ENCODE measurements around the gene CLCN6. TPM values are rescaled to one million over a fixed set of nuclear protein-coding genes. Genes with fewer than 3 reads are reported as not detected.

The CLCN6 gene
- total and polyA plus RNA-seq, 2 of the 8 experiments (the other 6 are each of a cell fraction or from before 2014, with no cell fraction given) = 15.7 to 26.0 TPM

DNA sequence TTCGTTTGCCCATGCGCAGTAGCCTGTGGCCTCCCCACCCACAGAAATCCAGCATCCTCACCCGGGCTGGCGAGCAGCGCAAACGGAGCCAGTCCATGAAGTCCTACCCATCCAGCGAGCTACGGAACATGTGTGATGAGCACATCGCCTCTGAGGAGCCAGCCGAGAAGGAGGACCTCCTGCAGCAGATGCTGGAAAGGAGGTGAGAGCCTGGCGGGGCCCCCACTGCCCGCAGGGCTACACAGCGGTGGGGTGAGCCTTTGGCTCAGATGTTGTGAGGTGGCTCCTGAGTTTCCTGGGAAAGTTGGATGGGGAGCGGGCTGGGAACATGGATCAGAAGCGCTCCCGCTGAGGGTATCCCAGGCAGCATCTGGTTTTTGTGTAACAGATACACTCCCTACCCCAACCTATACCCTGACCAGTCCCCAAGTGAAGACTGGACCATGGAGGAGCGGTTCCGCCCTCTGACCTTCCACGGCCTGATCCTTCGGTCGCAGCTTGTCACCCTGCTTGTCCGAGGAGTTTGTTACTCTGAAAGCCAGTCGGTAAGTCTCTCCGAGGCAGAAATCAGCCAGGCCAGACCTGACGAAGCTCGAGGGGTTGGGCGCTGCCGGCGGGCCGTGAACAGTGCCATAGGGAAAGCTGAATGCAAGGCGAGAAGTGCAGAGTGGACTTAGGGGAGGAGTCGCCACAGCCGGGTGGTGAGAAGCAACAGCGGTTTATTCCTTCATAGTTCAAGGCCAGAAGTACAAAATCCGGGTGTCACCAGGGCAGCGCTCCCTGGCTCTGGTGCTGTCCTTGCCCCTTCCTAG is 31.2 kb downstream of the CLCN6 start (continued):
- no peak for TF ChIP-seq ASH2L (IDR thresholded peaks at IDR 0.05; ENCODE audit: low read length)
